ENCODE measurements around the gene NFKB1. TPM values are rescaled to one million over a fixed set of nuclear protein-coding genes. Genes with fewer than 3 reads are reported as not detected.

Gene NFKB1
- polyA plus RNA-seq, 2 of the 4 experiments (the other 2 are of a cell fraction), result 15.2 to 18.3 TPM

- ATAC-seq, result no peak; a peak in 2 of 6 replicates
- no peak for FAIRE-seq
- peak; percentile 66 for TF ChIP-seq GATA3 (IDR thresholded peaks at IDR 0.05; ENCODE audit: borderline replicate concordance)
- no peak for TF ChIP-seq FOXS1 (CRISPR knock-in tag; IDR thresholded peaks at IDR 0.05)
- no peak for TF ChIP-seq CBX2 (IDR thresholded peaks at IDR 0.05; ENCODE audit: borderline replicate concordance, low read depth)
- Histone ChIP-seq H3K4me2 (peak overlapping the region; percentile 45), H3K27ac (no peak overlapping the region; a peak in 1 of 6 replicates), H3K4me1 (peaks cover 18% of the 10 kb centered on the region), H3K4me3 (no peak overlapping the region), H3K9me3 (no peaks in the 10 kb centered on the region)
- CTCF ChIA-PET, result interaction anchor here (0.7 kb wide), 1 partner anchor 138 kb away, joined by 3 read pairs; no protein-coding TSS in a partner anchor
- POLR2A ChIA-PET, result no interaction called here
- no peak for DNase-seq (ENCODE audit: low read depth in 1 of 2, low spot score in 1 of 2)
- WGBS (ENCODE audit: missing lambda C conversion rate), result 44% methylated on average over 6 of the region's 6 CpGs
Measured at GRCh38 chr4:102575369-102576129, 74.4 kb downstream of the NFKB1 start.

- no peak overlapping the region for H3K4me3 ChIP-seq
- DNase-seq (ENCODE audit: low read depth in 1 of 2, low spot score in 1 of 2) (no peak), ATAC-seq (no peak), FAIRE-seq (no peak)
- ChIA-PET POLR2A (no interaction called here), CTCF (interaction anchor here (0.9 to 1.8 kb wide), 5 partner anchors 10 to 39 kb away, joined by 3 read pairs; no protein-coding TSS in a partner anchor)
- no peak overlapping the region for H3K27ac ChIP-seq
- no peaks in the 10 kb centered on the region for H3K9me3 ChIP-seq
- no peak for TF ChIP-seq BHLHE40 (IDR thresholded peaks at IDR 0.05; ENCODE audit: low read depth, low read length)
- 87% methylated on average over 3 of the region's 3 CpGs for WGBS (ENCODE audit: missing lambda C conversion rate)
- H3K4me2 ChIP-seq, result no peak overlapping the region
- peaks cover 18% of the 10 kb centered on the region for H3K4me1 ChIP-seq
Measured at GRCh38 chr4:102578270-102578669, 77.1 kb downstream of the NFKB1 start.

- no peak for FAIRE-seq
- POLR2A ChIA-PET, result no interaction called here
Measured at GRCh38 chr4:102578819-102579218, 77.7 kb downstream of the NFKB1 start.

GRCh38 chr4:102579794-102580462 is 78.8 kb downstream of the NFKB1 start:
- ATAC-seq (no peak), FAIRE-seq (no peak), DNase-seq (ENCODE audit: low read depth in 1 of 2, low spot score in 1 of 2) (no peak)
- no peak overlapping the region for H3K4me3 ChIP-seq
- no peak overlapping the region for H3K27ac ChIP-seq
- H3K4me2 ChIP-seq, result no peak overlapping the region
- H3K4me1 ChIP-seq, result peaks cover 16% of the 10 kb centered on the region
- POLR2A ChIA-PET, result no interaction called here
- CTCF ChIA-PET, result interaction anchor here (1.8 kb wide), 1 partner anchor 30 kb away, joined by 3 read pairs; no protein-coding TSS in a partner anchor
- 89% methylated on average over 2 of the region's 2 CpGs for WGBS (ENCODE audit: missing lambda C conversion rate)
- no peaks in the 10 kb centered on the region for H3K9me3 ChIP-seq
- TF ChIP-seq E2F6 (IDR thresholded peaks at IDR 0.05; ENCODE audit: borderline replicate concordance, low read depth) (no peak), ESRRA (IDR thresholded peaks at IDR 0.05; ENCODE audit: borderline replicate concordance, low read length) (no peak), HES2 (IDR thresholded peaks at IDR 0.05) (no peak), FOXS1 (CRISPR knock-in tag; IDR thresholded peaks at IDR 0.05) (no peak), HOXB5 (CRISPR knock-in tag; IDR thresholded peaks at IDR 0.05) (no peak), RAD21 (conservative IDR thresholded peaks at IDR 0.05 in 1 of 2, IDR thresholded peaks at IDR 0.05 in 1 of 2) (no peak), ATOH8 (CRISPR knock-in tag; IDR thresholded peaks at IDR 0.05; ENCODE audit: low read depth) (no peak), PBX3 (IDR thresholded peaks at IDR 0.05) (no peak), ZC3H11A (IDR thresholded peaks at IDR 0.05) (no peak), HOXA7 (CRISPR knock-in tag; IDR thresholded peaks at IDR 0.05) (no peak), RARB (CRISPR knock-in tag; IDR thresholded peaks at IDR 0.05) (no peak), ELK1 (IDR thresholded peaks at IDR 0.05; ENCODE audit: low read depth, low read length) (no peak), CTCF (IDR thresholded peaks at IDR 0.05) (no peak), GATA3 (IDR thresholded peaks at IDR 0.05; ENCODE audit: borderline replicate concordance) (no peak), ZFP36 (IDR thresholded peaks at IDR 0.05; ENCODE audit: borderline replicate concordance, partially characterized antibody) (no peak), PHF8 (IDR thresholded peaks at IDR 0.05; ENCODE audit: borderline replicate concordance, low read depth) (no peak), HEYL (CRISPR knock-in tag; IDR thresholded peaks at IDR 0.05) (no peak)

More at GRCh38 chr4:102578819-102579218, 77.7 kb downstream of the NFKB1 start:
- H3K4me2 ChIP-seq, result no peak overlapping the region
- CTCF ChIA-PET, result interaction anchor here (0.9 to 1.8 kb wide), 5 partner anchors 11 to 38 kb away, joined by 3 read pairs; no protein-coding TSS in a partner anchor
- no peak overlapping the region for H3K27ac ChIP-seq
- no peak overlapping the region for H3K4me3 ChIP-seq
- ATAC-seq (peak in 1 of 2 experiments; percentile 54; a peak in 1 of 6 replicates), DNase-seq (ENCODE audit: low read depth in 1 of 2, low spot score in 1 of 2) (peak in 1 of 2 experiments; percentile 11)
- peaks cover 18% of the 10 kb centered on the region for H3K4me1 ChIP-seq
- H3K9me3 ChIP-seq, result no peaks in the 10 kb centered on the region
- TF ChIP-seq KDM5A (IDR thresholded peaks at IDR 0.05) (no peak), ZSCAN20 (CRISPR knock-in tag; IDR thresholded peaks at IDR 0.05) (no peak), RAD21 (conservative IDR thresholded peaks at IDR 0.05 in 1 of 2, IDR thresholded peaks at IDR 0.05 in 1 of 2) (0 out of 5 replicates have a peak, but pooled peaks of 1 of the 2 experiments have one; percentile 15), NPAS2 (CRISPR knock-in tag; IDR thresholded peaks at IDR 0.05; ENCODE audit: borderline replicate concordance) (no peak), SREBF2 (IDR thresholded peaks at IDR 0.05) (no peak)
- WGBS (ENCODE audit: missing lambda C conversion rate), result 95% methylated on average over 8 of the region's 8 CpGs

Data from A549 (cell line).